ENCODE data around the gene ANKRD33B. TPM values are rescaled to one million over a fixed set of nuclear protein-coding genes. Genes with fewer than 3 reads are reported as not detected.

Gene ANKRD33B
- total RNA-seq, 1 donor from 2014 or later: 21.4 TPM

GRCh38 chr5:10653751-10654400 lies 90.0 kb downstream of the ANKRD33B start:
- Mint-ChIP-seq H3K27ac (no peak overlapping the region), H3K4me3 (no peak overlapping the region), H3K4me1 (ENCODE audit: low read depth) (no peaks in the 10 kb centered on the region), H3K36me3 (ENCODE audit: low read depth) (peaks cover 7% of the 10 kb centered on the region), H3K27me3 (ENCODE audit: insufficient read depth) (no peaks in the 10 kb centered on the region), H3K9me3 (no peaks in the 10 kb centered on the region)
- DNase-seq (ENCODE audit: low spot score): no peak
- intact Hi-C loops (cut with micrococcal nuclease): no loop called here

- no peaks in the 10 kb centered on the region for H3K9me3 Mint-ChIP-seq
- H3K36me3 Mint-ChIP-seq (ENCODE audit: low read depth): peaks cover 7% of the 10 kb centered on the region
- H3K27ac Mint-ChIP-seq: no peak overlapping the region
- H3K4me3 Mint-ChIP-seq: no peak overlapping the region
- no peaks in the 10 kb centered on the region for H3K4me1 Mint-ChIP-seq (ENCODE audit: low read depth)
- intact Hi-C loops (cut with micrococcal nuclease): no loop called here
- H3K27me3 Mint-ChIP-seq (ENCODE audit: insufficient read depth): no peaks in the 10 kb centered on the region
- no peak for DNase-seq (ENCODE audit: low spot score)
These were observed 90.7 kb downstream of the ANKRD33B start for GRCh38 chr5:10654566-10654965.

GRCh38 chr5:10655161-10655971 lies 91.5 kb downstream of the ANKRD33B start:
- Mint-ChIP-seq H3K27ac (no peak overlapping the region), H3K4me3 (no peak overlapping the region), H3K36me3 (ENCODE audit: low read depth) (peaks cover 7% of the 10 kb centered on the region), H3K9me3 (no peaks in the 10 kb centered on the region), H3K27me3 (ENCODE audit: insufficient read depth) (no peaks in the 10 kb centered on the region), H3K4me1 (ENCODE audit: low read depth) (no peaks in the 10 kb centered on the region)
- DNase-seq (ENCODE audit: low spot score): no peak
- intact Hi-C loops (cut with micrococcal nuclease): no loop called here

- intact Hi-C loops (cut with micrococcal nuclease): no loop called here
- H3K9me3 Mint-ChIP-seq: no peaks in the 10 kb centered on the region
- peaks cover 5% of the 10 kb centered on the region for H3K36me3 Mint-ChIP-seq (ENCODE audit: low read depth)
- H3K27me3 Mint-ChIP-seq (ENCODE audit: insufficient read depth): no peaks in the 10 kb centered on the region
- H3K4me3 Mint-ChIP-seq: no peak overlapping the region
- no peak overlapping the region for H3K27ac Mint-ChIP-seq
- H3K4me1 Mint-ChIP-seq (ENCODE audit: low read depth): no peaks in the 10 kb centered on the region
- DNase-seq (ENCODE audit: low spot score): no peak
These were observed 92.3 kb downstream of the ANKRD33B start for GRCh38 chr5:10655972-10656830.

GRCh38 chr5:10658265-10658664 lies 94.4 kb downstream of the ANKRD33B start:
- no peak overlapping the region for H3K27ac Mint-ChIP-seq
- no peaks in the 10 kb centered on the region for H3K4me1 Mint-ChIP-seq (ENCODE audit: low read depth)
- no peaks in the 10 kb centered on the region for H3K27me3 Mint-ChIP-seq (ENCODE audit: insufficient read depth)
- intact Hi-C loops (cut with micrococcal nuclease): no loop called here
- no peaks in the 10 kb centered on the region for H3K36me3 Mint-ChIP-seq (ENCODE audit: low read depth)
- H3K9me3 Mint-ChIP-seq: no peaks in the 10 kb centered on the region
- DNase-seq (ENCODE audit: low spot score): no peak
- no peak overlapping the region for H3K4me3 Mint-ChIP-seq

- Mint-ChIP-seq H3K9me3 (no peaks in the 10 kb centered on the region), H3K27me3 (ENCODE audit: insufficient read depth) (no peaks in the 10 kb centered on the region)
- intact Hi-C loops (cut with micrococcal nuclease): no loop called here
These were observed 96.3 kb downstream of the ANKRD33B start for GRCh38 chr5:10660135-10660534.

GRCh38 chr5:10660720-10661387 lies 97.0 kb downstream of the ANKRD33B start:
- H3K27ac Mint-ChIP-seq: no peak overlapping the region
- no peaks in the 10 kb centered on the region for H3K27me3 Mint-ChIP-seq (ENCODE audit: insufficient read depth)
- H3K4me3 Mint-ChIP-seq: no peak overlapping the region
- intact Hi-C loops (cut with micrococcal nuclease): no loop called here
- H3K4me1 Mint-ChIP-seq (ENCODE audit: low read depth): no peaks in the 10 kb centered on the region
- DNase-seq (ENCODE audit: low spot score): no peak
- no peaks in the 10 kb centered on the region for H3K9me3 Mint-ChIP-seq
- no peaks in the 10 kb centered on the region for H3K36me3 Mint-ChIP-seq (ENCODE audit: low read depth)

More at GRCh38 chr5:10660135-10660534, 96.3 kb downstream of the ANKRD33B start:
- no peak for DNase-seq (ENCODE audit: low spot score)
- Mint-ChIP-seq H3K4me3 (no peak overlapping the region), H3K36me3 (ENCODE audit: low read depth) (no peaks in the 10 kb centered on the region), H3K4me1 (ENCODE audit: low read depth) (no peaks in the 10 kb centered on the region), H3K27ac (no peak overlapping the region)

- intact Hi-C loops (cut with micrococcal nuclease): no loop called here
- no peak for DNase-seq (ENCODE audit: low spot score)
- H3K27ac Mint-ChIP-seq: no peak overlapping the region
- no peaks in the 10 kb centered on the region for H3K4me1 Mint-ChIP-seq (ENCODE audit: low read depth)
- no peaks in the 10 kb centered on the region for H3K36me3 Mint-ChIP-seq (ENCODE audit: low read depth)
- H3K27me3 Mint-ChIP-seq (ENCODE audit: insufficient read depth): no peaks in the 10 kb centered on the region
- no peak overlapping the region for H3K4me3 Mint-ChIP-seq
- no peaks in the 10 kb centered on the region for H3K9me3 Mint-ChIP-seq
These were observed 97.5 kb downstream of the ANKRD33B start for GRCh38 chr5:10661401-10661800.

- Mint-ChIP-seq H3K27ac (peak overlapping the region; percentile 29), H3K27me3 (ENCODE audit: insufficient read depth) (no peaks in the 10 kb centered on the region), H3K4me3 (no peak overlapping the region), H3K36me3 (ENCODE audit: low read depth) (no peaks in the 10 kb centered on the region), H3K9me3 (no peaks in the 10 kb centered on the region), H3K4me1 (ENCODE audit: low read depth) (no peaks in the 10 kb centered on the region)
- intact Hi-C loops (cut with micrococcal nuclease): no loop called here
- no peak for DNase-seq (ENCODE audit: low spot score)
These were observed 98.2 kb downstream of the ANKRD33B start for GRCh38 chr5:10662083-10662482.

- H3K27ac Mint-ChIP-seq: no peak overlapping the region
- no peak overlapping the region for H3K4me3 Mint-ChIP-seq
- H3K9me3 Mint-ChIP-seq: no peaks in the 10 kb centered on the region
- no peaks in the 10 kb centered on the region for H3K36me3 Mint-ChIP-seq (ENCODE audit: low read depth)
- DNase-seq (ENCODE audit: low spot score): no peak
- H3K27me3 Mint-ChIP-seq (ENCODE audit: insufficient read depth): no peaks in the 10 kb centered on the region
- intact Hi-C loops (cut with micrococcal nuclease): no loop called here
- no peaks in the 10 kb centered on the region for H3K4me1 Mint-ChIP-seq (ENCODE audit: low read depth)
These were observed 99.0 kb downstream of the ANKRD33B start for GRCh38 chr5:10662661-10663488.

GRCh38 chr5:10663489-10664179 lies 99.8 kb downstream of the ANKRD33B start:
- Mint-ChIP-seq H3K27ac (no peak overlapping the region), H3K27me3 (ENCODE audit: insufficient read depth) (no peaks in the 10 kb centered on the region), H3K4me1 (ENCODE audit: low read depth) (no peaks in the 10 kb centered on the region), H3K4me3 (no peak overlapping the region), H3K9me3 (no peaks in the 10 kb centered on the region), H3K36me3 (ENCODE audit: low read depth) (no peaks in the 10 kb centered on the region)
- no peak for DNase-seq (ENCODE audit: low spot score)
- intact Hi-C loops (cut with micrococcal nuclease): no loop called here

Measured in activated T-helper 1 cell treated with anti-CD3 and anti-CD28 coated beads, Interleukin-12 subunit alpha, Interleukin-12 subunit beta, Interleukin-2, Interleukin-4 antibody, amounts not matched to agents 30 ng/mL and 10 ng/mL and 1 ng/mL, durations not matched to agents 14 hours and 24 hours and 36 hours (primary cell).